GM08714 (cell line): ENCODE results near the gene MRPL21.
"Not testable (repeated sequence)": the region's sequence is repeated elsewhere in the genome, so short reads cannot be mapped to it uniquely, and the experiment has no call there.

Experiments
- H3K4me3 ChIP-seq: fragments of 200-500 bp; sonication (Bioruptor generic); 2 replicates; pipeline ENCODE4 v1.5.1; 2014; ENCODE audit warnings: mild to moderate bottlenecking, low read length, inconsistent platforms
- ZNF274 ChIP-seq: IDR thresholded peaks from 2 replicates; pipeline ENCODE4 v1.6.1; 2012; ENCODE audit warnings: mild to moderate bottlenecking, low read depth, low read length

Gene MRPL21

DNA sequence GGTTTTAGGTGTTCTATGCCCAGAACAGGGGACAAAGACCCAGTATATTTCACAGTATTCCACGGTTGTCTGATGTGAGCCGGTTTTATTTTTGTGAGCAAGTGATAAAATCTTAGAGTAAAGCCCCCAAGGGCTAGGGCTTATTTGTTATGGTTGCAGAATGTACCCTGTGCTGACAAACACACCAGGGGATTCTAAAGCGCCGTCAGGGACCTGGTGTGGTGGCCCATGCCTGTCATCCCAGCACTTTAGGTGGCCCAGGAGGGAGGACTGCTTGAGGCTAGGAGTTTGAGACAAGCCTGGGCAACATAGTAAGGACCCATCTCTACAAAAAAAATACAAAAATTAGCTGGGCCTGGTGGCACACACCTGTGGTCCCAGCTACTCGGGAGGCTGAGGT is 22.8 kb downstream of the MRPL21 start:
- no peak overlapping the region for H3K4me3 ChIP-seq
- no peak for TF ChIP-seq ZNF274

DNA sequence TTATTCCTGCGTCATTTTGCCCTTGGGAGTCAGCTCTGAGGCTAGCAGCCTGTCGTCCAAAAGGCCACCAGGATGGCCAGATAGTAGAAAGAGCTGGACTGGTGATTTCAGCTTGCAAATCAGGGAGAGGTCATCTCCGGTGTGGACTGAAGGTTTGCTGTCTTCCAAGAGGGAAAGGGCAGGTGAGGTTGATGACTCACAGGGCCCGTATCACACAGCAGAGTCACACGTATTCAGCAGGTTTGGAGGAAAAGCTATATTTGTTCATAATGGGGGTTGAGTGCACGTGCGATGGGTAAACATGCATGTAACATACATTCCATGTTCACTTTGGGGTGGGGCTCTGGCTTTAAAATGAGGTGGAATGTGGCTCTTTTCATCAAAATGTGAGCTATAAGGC is 25.6 kb downstream of the MRPL21 start:
- no peak for TF ChIP-seq ZNF274
- no peak overlapping the region for H3K4me3 ChIP-seq

DNA sequence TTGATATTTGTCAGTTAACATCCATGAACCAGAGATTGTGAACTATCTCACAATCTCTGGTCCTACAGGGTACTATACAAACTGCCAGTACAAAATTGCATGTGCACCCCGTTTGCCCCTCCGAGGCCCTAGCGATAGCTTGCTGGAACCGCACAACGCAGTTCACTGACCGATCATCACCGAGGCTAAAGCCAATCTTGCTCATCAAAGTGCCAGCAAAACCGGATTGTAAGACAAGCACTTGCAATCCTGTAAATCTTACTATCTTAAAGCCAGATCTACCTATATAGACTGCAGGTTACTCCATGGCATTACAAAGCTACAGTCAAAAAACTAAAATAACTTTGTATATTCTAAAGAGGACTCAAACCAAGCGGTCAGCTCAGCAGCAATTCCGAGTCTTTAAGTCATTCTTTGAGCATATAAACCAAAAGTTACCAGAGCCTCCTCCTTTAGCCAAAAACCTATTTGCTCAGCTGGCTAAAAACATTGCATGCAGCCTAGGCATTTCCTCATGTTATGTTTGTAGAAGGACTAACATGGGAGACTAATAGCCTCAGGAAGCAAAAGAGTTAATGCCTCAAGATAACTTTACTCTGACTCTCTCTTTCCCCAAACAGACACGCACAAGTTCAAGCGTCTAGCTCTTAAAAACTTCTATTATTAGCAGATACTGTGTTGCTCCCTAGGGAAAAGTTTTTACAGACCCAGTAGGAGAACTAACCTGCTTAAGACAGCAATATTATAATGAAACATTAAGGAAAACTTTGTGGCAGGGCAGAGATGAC is 31.2 kb downstream of the MRPL21 start:
- TF ChIP-seq ZNF274: no peak

DNA sequence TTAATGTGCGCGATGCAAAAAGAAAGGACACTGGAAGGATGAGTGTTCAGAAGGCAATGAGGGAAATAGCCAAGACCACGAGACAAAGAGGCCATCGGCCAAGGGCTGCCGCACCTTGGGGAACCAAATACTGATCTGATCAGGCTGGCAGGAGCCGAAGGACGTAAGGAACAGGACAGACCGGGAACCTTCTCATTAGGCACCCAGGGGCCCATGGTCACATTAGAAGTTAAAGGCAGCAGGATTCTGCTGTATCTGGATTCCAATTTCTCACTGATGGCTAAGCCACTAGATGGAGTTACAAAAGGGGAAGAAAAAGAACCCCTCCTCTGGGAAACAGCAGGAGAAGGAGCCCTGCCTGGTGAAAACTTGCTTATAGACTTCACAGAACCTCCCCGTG is 33.2 kb downstream of the MRPL21 start:
- no peak for TF ChIP-seq ZNF274
- peak overlapping the region; percentile 35; the same call in 1 of the 2 replicates for H3K4me3 ChIP-seq

More for the DNA sequence above, 31.2 kb downstream of the MRPL21 start:
- no peak overlapping the region for H3K4me3 ChIP-seq

DNA sequence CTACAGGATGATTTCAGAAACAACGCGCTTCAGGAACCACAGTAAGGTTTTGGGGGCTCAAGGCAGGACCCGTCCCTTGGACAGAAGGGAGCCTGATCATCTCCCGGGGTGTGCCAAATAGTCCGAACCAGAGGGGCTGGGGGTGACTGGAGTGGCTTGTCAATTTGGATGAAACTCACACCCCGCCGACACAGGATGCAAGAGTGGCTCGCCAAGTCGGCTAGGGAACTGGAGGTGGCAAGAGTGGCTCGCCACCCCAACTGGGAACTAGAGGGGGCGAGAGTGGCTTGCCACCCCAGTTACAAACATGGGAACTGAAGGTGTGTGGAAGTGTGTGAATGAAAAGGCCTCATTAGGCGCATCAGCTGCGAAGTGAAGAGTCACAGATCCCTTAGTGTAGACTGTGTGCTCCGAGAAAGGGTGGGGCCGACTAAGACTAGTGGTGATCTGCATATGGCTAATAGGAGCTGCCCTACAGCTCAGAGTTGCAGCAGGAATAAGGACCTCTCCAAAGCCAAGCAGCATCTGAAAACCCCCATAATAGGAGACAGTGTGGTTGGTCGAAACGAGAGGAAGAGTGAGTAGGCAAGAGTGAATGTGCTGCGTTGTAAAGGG is 35.3 kb downstream of the MRPL21 start:
- TF ChIP-seq ZNF274: no peak
- H3K4me3 ChIP-seq: no peak overlapping the region

DNA sequence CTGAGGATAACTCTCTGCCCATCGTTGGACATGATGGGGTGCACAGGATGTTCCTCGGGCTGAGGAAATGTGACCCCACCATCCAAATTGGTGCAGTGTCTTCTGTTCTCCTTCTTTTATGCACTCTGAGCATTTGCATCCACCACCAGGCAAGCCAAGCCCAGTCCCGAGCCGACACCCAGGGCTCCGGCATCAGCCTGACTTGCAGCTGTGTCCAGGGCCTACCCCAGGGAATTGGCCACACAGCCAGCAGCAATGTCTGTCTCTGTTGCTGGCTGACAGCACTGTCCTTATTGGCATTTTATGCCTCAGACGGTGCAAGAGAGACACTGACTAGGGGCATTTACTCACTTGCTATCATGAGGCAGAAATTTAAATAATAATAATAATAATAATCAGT is 36.6 kb downstream of the MRPL21 start:
- TF ChIP-seq ZNF274: no peak

DNA sequence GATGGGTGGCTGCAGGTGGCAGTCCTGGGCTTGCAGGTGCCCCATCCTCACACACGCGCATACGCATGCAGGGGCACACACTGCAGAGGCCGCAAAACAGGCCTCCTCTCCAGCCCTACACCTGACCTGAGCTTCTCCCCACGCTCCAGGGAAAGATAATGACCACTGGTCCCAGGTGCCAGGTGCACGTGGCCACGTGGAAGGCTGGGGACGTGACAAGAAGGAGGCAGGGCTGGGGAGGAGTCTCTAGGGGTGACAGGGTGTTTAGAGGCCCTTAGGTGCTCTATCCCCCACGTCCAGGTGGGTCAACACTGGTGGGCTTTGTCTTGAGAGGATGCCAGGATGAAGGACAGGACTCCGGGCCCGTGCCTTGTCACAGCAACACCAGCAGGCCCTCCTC is 38.4 kb downstream of the MRPL21 start:
- no peak overlapping the region for H3K4me3 ChIP-seq
- no peak for TF ChIP-seq ZNF274

More for the DNA sequence above, 36.6 kb downstream of the MRPL21 start:
- no peak overlapping the region for H3K4me3 ChIP-seq

DNA sequence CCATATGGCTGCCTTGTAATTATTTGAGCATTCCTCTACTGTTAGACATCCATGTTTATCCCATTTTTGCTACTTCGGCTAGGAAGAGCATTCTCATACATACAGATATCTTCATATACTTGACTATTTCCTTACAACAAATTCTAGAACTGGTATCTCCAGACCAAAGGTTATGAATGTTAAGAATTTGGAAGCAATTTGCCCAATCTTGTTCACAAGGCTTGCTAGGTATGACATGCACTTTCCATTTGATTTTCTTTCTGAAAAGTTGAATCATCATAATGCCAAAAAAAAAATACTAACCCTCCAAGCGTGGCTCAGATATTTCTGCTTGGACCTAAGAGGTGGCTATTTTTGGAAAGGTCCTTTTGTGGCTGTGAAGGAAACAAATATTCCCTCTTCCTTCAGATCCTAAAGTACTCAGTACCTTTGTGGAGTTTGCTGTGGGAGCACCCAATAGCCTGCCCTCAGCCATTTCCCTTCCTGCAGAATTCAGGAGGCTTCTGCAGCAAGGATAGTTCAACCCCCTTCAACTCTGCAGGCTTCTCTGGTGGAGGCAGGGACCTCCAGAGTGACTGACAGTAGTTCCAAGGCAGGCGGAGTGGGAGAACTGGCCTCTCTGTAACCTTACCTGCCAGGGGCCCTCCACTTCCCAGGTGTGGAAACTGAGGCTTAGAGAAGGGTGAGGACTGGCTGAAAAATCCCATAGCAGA is 39.9 kb downstream of the MRPL21 start:
- TF ChIP-seq ZNF274: no peak
- no peak overlapping the region for H3K4me3 ChIP-seq

DNA sequence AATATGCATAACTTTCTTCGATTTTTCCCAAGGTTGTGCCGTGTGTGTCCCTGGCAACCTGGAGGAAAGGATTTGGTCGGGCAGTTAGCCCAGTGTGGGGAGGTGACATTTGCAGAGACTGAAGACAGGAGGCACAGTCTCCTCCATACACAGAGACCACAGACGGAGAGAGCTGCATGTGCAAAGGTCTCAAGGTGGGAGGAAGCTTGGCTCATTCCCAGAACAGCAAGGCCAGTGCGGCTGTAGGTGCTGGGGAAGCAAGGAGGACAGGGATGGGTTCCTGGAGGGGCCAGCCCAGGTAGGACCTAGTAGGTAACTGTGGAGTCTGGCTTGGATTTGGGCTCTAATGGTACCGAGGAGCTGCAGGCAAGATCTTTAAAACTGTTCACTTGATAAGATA is 41.2 kb downstream of the MRPL21 start:
- TF ChIP-seq ZNF274: no peak

DNA sequence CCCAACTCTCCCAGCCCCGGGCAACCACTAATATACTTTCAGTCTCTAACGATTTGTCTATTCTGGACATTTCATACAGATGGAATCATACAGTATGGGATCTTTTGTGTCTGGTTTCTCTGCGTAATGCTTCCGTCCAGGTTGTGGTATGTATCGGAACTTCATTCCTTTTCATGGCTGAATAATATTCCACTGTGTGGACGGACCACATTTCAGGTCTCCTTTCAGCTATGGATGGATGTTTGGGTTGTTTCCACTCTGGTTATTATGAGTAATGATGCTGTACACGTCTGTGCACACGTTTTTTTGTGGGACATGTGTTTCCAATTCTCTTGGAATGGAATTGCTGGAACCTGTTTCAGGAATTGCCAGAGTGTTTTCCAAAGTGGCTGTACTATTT is 44.5 kb downstream of the MRPL21 start:
- TF ChIP-seq ZNF274: no peak
- H3K4me3 ChIP-seq: no peak overlapping the region

More for the DNA sequence above, 41.2 kb downstream of the MRPL21 start:
- no peak overlapping the region for H3K4me3 ChIP-seq

DNA sequence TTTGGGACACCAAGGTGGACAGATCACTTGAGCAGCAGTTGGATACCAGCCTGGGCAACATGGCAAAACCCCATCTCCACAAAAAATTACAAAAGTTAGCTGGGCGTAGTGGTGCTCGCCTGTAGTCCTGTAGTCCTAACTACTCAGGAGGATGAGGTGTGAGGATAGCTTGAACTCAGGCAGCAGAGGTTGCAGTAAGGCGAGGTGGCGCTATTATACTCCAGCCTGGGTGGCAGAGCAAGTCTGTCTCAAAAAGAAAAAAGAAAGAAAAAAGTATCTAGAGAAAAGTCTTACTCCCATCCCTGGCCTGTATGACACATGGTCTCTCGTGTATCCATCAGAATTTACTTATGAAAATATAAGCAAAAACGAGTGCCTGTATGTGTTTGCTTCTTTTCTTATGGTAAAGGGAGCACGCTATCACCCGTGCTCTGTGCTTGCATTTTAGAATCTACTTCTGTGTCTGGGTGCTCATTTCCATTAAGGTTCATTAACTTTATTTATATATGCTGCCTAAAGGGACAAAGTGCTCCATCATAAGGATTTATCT is 46.5 kb downstream of the MRPL21 start:
- H3K4me3 ChIP-seq: no peak overlapping the region
- no peak for TF ChIP-seq ZNF274

DNA sequence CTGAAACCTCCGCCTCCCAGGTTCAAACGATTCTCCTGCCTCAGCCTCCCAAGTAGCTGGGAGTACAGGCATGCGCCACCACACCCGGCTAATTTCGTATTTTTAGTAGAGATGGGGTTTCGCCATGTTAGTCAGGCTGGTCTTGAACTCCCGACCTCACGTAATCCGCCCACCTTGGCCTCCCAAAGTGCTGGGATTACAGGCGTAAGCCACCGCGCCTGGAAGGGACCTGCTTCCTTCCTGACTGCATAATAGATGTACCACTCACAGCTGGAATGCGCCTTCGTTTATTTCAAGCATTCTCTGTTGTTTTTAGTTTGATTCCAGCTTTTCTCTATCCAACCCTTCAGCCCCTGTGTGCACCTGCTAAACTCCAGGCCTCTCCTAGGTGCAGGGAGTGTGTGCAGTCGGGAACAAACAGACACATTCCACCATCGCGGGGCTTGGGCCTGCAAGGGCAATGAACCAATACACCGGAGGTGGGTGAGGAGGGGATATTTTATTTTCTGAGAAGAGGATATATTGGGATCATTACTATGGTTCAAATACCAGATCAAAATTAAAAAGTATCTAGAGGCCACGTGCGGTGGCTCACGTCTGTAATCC is 47.1 kb downstream of the MRPL21 start:
- H3K4me3 ChIP-seq: not testable (repeated sequence)

DNA sequence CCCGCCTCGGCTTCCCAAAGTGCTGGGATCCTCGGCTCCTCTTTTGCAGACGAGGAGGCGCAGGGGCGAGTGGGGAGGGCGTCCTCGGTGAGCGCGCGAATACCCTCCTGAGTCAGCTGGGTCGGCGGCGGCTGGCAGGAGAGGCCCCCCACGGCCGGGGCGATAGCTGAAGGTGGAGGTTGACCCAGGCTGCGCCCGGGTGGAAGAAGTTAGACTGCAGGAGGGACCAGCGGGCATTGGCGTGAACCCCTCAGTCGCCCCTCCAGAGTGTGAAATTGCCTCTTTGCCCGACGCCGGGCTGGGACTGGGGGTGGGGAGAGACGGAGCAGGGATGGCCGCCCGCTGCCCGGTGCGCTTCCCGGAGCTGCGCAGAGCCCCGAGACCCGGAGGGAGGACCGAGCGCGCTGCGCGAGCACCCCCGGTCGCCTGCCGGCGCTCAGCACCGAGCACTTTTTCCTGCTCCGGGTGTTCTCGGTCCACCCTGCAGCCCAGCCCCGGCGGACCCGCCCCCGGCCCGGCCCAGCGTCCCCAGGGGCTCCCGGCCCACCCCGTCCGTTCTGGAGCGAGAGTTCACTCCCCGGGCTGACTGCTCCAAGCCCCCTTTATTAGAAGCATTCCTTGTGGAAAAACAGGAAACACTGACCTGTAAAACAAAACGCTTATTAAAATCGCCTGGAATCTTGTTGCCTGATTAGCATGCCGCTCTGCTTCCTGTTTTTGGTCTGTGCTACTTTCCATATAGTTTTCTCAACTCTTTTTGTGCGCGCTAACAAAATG is 48.2 kb downstream of the MRPL21 start:
- peak overlapping the region; percentile 27; the same call in 1 of the 2 replicates for H3K4me3 ChIP-seq
- no peak for TF ChIP-seq ZNF274
